Measurements from ENCODE around the gene USP46.

DNA sequence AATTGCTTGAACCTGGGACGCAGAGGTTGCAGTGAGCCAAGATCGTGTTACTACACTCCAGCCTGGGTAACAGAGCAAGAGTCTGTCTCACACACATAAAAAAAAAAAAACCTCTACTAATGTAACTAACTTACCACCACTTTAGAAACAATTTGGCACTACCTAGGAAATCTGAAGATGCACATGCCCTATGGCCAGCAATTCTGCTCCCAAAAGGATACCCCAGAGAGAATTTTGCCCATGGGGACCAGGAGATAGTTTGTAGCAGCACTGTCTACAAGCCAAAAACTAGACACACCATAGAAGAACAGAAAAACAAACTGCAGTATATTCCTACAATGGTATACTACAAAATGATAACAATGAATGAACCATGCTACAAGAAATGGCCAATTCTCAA is 37.5 kb downstream of the USP46 start:
- TF ChIP-seq POLR2A (IDR thresholded peaks at IDR 0.05) = no peak
- TF ChIP-seq, protein P1, sequence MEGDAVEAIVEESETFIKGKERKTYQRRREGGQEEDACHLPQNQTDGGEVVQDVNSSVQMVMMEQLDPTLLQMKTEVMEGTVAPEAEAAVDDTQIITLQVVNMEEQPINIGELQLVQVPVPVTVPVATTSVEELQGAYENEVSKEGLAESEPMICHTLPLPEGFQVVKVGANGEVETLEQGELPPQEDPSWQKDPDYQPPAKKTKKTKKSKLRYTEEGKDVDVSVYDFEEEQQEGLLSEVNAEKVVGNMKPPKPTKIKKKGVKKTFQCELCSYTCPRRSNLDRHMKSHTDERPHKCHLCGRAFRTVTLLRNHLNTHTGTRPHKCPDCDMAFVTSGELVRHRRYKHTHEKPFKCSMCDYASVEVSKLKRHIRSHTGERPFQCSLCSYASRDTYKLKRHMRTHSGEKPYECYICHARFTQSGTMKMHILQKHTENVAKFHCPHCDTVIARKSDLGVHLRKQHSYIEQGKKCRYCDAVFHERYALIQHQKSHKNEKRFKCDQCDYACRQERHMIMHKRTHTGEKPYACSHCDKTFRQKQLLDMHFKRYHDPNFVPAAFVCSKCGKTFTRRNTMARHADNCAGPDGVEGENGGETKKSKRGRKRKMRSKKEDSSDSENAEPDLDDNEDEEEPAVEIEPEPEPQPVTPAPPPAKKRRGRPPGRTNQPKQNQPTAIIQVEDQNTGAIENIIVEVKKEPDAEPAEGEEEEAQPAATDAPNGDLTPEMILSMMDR (IDR thresholded peaks at IDR 0.05) = no peak
